Stimulated activated CD8-positive, alpha-beta memory T cell treated with anti-CD3 and anti-CD28 coated beads, Interleukin-4, amount 100 ng/mL, for 48 hours (primary cell): ENCODE data around the gene CHRM3.
"Not testable (repeated sequence)": the region's sequence is repeated elsewhere in the genome, so short reads cannot be mapped to it uniquely, and the experiment has no call there.

Experiments used
- DNase-seq: peaks from one replicate; pipeline ENCODE4 v3.0.0-alpha.2; 2020

Gene CHRM3

DNA sequence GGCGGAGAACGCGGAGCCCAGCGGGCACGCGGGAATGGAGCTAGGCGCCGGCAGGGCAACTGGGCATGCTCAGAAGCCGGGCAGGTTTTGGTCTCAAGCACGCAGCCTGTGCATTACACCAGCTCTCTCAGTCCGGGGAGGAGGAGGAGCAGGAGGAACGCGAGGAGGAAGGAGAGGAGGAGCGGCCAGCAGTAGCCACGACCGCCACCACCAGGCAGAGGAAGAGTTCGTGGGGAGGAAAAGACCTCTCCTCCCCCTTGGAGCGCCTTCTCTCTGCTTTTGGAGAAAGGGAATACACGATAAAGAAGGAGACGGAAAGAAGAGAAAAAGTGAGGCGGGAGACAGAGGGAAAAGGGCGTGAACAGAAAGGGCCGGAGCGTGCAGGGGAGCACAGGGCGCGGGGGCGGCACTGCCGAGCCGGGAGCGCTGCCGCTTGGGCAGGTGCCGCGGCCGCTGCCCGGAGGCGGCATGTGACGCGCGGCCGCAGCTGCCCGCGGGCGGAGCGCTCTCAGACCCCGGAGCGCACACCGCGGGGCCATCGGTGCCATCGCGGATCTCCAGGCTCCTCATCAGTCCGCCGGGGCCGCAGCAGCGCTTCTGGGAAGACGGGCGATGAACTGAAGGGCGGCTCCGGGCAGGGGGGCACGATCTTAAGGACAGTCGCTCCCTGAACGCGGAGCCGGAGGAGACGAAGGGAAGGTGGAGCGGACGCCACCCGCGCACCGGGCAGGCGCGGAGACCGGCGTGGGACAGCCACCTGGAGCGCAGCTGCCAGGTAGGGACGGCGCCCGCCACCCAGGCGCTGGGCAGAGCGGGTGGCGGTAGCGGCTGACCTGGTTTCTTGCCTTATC lies at the start of gene CHRM3:
Gene CHRM3 (plus strand): TSS at position 116 of the 851 bp plus-strand sequence. CDS start 520,884 bp downstream, outside the sequence.
- DNase-seq = peak; percentile 44

DNA sequence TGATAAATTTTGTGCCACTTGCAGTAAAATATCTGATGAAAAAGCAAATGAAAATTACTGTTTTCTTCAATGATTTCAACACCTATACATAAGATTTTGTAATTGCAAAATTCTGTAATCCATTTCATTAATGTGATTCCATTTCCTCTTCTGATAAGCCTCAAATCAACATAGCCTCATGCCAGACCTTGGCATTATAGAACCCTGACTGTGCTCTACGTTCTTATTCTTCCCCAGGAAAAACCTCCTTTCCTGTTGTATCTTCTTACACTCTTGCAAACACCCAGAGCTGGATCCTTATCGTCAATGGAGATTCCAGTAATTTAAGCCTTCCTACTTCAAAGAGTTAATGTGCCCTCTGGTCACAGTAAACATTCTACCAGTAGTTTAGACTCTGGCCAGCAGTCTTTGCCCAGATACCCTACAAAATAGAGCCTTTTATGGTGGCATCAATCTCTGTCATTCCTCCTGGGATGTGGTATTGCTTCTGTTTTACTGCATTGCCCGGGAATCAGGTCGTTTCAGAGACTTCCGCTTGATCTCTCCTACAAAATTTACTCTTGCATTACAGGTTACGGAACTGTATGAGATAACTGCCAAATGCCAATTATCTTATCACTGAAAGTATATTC lies 48.5 kb upstream of the CHRM3 start:
- DNase-seq = no peak

DNA sequence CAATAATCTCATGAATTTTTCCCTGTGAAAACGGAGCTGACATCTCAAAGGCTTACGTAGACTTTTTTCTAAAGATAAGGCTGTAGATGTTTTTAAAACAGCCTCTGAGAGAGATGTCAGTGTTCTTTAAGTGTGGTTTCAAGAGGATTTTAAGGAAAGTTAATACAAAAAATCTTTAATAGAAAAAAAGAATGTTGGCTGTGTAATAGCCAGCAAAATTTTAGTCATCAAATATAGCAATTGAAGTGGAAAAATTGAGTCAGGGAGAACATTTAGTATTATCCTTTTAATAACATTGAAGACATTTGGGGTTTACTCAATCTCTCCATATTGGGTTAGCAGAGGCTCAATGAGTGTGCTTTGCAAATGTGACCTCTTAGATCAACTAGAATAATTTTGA lies 38.6 kb upstream of the CHRM3 start:
- no peak for DNase-seq

DNA sequence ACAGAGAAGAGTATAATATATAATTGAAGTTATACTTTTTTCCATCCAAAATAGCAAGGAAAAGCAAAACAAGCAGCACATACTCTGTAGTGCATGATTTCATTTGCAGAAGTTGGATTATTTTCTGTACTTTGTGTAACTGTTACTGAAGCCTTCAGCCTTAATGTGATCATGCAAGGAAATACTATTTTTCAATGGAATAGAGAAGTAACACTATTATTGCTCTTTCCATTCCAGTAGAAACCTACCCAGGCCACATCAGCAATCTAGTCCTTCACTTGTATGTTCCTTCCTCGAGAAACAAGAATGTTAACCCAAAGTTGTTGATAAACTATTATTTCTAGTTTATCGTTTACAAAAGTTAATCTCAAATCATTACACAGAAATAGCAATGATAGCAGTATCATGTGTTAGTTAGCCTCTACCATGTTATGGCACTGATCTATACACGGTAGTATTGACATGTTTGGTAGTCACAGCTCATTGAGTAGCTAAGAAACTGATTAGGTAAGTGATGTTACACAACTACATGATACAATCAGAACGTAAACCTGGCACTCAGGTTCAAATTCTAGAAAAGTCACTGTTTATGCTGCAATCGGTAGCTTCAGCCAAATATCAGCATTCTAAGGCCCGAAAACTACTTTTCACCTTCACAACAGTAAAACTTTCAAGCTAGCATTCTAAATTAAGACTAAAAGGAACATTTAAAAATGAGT lies 37.6 kb upstream of the CHRM3 start:
- no peak for DNase-seq

DNA sequence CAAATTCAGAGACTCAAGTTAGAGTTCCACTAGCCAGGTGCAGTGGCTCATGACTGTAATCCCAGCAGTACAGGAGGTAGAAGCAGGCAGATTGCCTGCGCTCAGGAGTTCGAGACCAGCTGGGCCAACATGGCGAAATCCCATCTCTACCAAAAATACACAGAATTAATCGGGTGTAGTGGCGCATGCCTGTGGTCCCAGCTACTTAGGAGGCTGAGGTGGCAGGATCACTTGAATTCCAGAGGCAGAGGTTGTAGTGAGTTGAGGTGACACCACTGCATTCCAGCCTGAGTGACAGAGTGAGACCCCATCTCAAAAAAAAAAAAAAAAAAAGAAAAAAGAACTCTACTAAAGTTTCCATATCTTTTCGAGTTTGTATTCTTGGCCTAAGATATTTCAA lies 36.7 kb upstream of the CHRM3 start:
- no peak for DNase-seq

DNA sequence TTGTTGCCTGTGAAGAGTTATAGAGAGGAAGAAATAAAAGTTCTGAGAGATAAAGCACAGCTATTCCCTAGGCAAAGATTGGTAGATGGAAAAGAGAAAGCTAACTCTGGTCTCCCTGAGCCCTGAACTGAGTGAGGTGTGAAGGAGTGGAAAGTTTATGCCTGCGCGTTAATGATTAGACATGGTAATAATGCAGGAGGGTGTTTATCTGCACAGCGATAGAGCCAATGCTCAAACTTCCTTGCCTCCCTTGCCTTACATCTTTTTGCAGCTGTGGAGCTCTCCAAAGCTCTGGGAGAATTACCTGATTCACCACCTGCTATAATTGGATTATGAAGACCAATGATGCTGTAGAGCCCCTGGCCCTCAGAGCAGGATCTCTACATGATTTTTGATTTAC lies 32.8 kb upstream of the CHRM3 start:
- DNase-seq = no peak

DNA sequence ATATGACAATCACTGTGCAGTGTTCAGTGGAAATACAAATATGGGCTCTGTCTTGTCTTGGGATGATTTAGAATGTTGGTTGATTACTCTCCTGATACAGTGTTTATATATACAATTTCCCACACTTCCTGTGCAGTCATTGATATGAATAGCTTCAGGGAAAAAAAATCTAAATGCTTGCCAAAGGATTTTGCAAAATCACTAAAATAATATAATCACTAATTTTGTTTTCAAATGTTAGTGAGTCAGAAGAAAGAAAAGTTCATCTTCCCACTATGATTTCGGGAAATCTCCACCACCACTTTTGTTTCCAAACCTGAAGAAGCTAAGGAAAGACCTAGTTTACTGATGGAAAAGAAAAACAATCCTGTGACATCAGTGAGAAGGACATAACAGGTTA lies 32.1 kb upstream of the CHRM3 start:
- no peak for DNase-seq

DNA sequence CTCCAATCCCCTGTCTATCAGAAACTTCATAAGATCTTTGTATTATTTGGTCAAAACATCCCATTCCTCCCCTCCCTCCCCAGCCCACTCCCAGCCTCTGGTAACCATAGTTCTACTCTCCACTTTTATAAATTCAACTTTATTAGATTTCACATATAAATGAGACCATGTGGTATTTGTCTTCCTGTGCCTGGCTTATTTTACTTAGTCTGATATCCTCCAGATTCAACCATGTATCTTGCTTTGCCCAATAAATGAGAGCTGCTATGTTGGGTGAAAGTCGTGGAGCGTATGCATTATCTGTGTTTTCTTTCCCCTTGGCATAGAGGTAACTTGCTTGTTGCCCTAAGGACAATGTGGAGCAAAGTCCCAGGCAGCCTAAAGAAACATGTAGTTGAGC lies 28.5 kb upstream of the CHRM3 start:
- no peak for DNase-seq

DNA sequence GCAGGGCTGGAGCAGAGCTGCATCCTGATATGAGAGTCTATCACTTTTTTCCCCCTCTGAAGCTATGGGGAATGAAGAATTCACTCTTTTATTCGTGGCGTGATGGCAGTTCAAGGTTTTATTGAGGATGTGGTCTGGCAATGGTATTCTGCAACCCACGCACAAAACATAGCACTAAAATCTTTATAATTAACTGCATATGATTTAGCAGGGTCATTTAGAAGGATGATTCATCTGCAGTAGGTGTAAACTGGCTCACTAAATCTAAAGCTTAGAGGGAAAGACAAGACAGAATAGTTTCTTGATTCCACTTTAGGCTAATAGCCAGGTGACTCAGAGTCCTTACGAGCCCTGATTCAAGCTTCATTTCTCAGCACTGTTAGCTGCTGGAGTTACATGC lies 25.0 kb upstream of the CHRM3 start:
- no peak for DNase-seq

DNA sequence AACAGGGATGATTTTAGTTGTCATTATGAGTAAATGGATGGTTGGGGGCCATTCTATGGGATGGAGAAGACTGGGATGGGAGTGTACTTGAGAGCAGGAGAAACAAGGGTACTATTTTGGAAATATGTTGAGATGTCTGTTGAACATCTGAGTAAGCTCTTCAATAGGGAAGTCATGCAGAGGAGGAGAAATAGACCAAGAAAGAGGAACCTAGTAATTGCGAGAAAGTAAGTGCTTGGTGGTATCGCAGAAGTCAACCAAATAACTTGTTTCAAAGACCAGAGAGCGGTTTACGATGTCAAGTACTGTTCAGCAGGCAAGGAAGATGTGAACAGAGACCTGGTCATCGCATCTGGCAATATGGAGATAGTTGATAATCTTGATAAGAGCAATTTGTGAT lies 22.4 kb upstream of the CHRM3 start:
- DNase-seq = no peak

DNA sequence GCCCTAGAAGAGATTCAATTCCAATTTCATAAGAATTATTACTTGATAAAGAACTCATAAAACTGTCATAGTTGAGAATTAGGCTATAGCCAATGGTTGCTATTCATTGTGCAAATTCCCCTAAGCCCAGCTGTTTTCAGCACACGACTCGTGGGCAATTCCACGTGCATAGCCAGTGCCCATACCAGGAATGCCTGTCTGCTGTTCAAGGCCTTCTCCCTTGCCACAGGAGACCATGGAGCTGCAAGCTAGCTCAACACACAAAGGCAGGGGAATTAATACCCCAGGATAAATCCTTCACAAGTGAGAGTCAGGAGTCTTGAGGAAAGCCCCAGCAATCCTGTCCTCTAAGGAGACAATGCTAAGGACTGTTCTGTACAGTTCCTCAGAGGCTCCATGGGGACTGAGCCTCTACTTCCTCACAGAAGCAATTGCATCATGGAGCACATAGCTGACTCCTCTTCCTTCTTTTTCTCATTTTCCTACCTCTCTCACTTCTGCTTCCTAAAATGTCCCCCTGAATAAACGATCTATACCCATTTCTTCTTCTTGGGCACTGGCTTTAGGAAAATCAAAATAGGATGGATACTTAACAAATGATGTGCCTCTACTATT lies 19.1 kb upstream of the CHRM3 start:
- DNase-seq = no peak

DNA sequence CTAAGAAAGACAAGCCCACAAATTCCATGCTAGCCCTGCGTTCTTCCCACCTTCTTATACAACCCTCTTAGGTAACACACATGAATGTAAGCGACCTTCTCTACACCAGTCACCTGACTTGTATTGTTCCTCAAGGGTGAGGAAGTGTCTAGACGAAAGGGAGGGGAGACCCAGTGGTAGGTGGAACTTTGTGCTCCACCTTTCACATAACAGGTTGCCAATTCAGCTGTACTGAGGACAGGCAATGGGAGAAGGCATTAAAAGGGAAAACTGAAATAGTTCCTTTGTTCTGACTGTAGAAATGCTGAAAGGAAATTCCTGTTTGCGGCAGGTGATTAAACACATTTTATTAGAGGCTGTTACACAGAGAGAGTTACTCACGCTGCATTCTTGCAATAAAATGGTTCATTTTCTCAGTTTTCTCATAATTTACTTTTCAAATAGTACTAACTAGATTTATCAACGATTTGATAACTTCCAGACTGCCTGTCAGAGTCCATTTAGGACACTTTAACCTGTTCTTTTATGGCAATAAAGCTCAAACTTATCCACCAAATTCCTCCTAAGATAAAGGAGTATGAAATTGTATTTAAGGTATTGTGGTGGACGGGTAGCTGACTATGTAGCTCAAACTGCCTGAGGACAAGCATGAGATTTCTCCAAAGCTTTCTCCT lies 17.8 kb upstream of the CHRM3 start:
- no peak for DNase-seq

DNA sequence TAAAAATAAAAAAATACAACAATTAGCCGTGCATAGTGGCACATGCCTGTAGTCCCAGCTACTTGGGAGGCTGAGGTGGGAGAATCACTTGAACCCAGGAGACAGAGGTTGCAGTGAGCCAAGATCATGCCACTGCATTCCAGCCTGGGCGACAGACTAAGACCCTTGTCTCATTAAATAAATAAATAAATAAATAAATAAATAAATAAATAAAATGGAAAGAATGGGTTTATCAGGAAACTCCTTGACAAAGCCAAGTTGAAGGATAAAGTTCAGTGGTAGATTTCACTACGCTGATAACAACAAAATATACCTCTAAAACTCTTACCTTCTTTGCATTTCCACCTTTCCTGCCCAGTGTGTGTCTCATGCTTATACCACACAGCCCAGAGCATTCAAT lies 15.5 kb upstream of the CHRM3 start:
- not testable (repeated sequence) for DNase-seq

DNA sequence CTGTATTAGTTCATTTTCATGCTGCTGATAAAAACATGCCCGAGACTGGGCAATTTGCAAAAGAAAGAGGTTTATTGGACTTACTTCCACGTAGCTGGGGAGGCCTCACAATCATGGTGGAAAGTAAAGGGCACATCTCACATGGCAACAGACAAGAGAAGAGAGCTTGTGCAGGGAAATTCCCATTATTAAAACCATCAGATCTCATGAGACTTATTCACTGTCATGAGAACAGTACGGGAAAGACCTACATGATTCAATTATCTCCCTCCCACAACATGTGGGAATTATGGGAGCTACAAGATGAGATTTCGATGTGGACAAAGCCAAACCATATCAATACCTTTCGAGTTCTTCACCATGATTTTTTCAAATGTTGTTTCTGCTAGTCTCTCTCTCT lies 3.7 kb upstream of the CHRM3 start:
- DNase-seq = no peak

DNA sequence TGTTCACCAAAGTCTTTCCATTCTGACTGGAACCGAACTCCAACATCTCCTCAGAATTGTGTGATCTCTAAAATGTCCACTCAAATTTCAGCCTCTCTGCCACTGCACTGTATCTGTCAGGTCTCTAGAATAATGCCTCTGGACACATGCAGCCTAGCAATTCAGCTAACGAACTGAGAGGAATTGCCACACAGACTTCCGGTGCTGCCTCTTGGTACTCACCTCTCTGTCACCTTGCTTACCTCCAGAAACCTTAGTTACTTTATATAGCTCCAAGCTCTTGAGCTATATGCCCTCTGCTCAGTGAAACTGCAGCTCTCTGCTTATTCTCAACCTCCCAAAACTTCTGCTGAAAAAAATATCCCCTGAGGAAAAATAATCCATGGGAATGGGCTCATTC lies 2.7 kb upstream of the CHRM3 start:
- DNase-seq = no peak

DNA sequence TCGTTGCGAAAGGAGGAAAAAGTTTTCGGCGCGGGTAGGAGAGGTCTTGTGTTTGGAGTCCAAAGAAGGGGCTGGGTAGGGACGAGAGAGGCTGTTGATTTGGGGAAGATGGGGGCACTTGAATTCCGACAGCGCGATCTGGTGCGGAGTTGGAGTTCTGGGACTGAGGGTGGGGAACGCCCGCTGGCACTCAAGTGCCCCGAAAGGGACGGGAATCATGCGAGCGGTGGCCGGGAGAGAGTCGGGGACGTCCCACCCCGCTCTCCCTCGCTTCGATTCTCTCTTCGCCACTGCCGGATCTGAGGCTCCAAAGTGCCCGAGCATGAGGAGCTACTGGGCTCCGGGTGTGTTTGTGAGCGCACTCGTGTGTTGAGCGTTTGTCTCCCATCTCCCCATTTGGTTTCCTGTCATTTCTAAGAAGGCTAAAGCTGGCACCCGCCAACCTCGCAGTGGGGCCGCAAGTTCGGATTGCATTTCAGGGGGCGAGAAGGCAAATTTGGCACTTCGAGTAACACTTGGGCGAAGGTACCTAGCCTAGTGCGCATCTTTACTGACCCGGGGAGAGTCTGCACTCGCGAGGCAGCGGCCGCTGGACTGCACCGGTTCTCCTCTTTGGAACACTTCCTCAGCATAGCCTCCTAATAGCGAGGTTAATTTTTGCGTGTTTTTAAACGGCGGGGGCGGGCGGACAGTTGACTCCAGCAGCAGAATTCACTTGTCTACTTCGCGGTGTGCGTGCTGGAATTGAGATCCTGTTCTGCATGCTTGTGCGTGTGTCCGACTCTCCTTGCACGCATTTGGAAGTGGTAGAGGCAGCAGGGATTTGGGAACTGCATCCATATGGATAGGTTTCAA lies 1.2 kb downstream of the CHRM3 start:
- peak; percentile 24 for DNase-seq

DNA sequence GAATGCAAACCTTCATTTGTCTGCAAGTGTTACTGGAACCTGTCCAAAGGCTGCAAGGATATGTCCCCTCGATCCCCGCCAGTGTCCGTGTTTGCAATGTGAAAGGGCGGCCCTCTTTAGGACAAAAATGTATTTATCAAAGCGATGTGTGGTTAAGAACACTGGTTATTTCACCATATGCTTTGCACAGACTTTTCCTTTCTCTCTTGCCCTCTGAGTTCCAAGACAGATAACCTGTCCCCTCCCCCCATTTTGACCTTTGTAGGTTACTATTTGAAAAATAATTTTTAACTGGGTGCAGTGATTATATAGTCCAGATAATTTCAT lies 1.8 kb downstream of the CHRM3 start:
- no peak for DNase-seq

DNA sequence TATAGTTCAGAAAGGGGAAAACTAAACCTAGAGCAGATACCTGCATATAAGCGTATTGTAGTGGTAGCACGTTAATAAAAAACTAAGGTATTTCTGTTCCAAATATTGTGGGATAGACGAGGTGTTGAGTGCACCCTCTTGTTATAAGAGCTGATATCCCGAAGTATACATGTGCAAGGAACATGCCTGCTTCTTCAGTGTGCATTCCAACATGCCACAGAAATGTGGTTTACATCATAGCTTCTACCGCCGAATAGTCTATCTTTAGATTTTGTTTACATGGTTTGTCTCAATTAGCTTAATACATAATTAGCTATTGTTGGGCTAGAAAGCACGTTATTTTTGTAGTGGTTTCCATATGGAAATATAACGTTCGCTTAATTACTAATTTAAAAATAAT lies 2.2 kb downstream of the CHRM3 start:
- no peak for DNase-seq

DNA sequence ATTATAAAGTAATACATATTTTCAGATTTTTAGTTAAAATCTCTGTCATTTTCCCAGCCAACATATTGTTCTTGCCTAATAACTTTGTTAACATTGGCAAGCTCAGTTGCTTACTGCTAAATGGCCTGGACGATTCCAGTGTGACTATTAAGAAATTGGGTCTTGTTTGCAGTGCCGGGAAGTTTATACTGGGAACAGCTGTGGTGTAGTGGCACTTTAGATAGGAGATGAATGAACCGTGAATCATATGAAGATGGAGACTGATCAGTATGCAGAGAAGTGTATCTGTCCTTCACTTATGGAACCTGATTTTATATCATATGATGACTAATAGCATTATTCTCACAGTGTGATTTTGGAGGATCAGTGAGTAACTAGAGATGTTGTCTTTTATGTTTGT lies 3.3 kb downstream of the CHRM3 start:
- DNase-seq = no peak

DNA sequence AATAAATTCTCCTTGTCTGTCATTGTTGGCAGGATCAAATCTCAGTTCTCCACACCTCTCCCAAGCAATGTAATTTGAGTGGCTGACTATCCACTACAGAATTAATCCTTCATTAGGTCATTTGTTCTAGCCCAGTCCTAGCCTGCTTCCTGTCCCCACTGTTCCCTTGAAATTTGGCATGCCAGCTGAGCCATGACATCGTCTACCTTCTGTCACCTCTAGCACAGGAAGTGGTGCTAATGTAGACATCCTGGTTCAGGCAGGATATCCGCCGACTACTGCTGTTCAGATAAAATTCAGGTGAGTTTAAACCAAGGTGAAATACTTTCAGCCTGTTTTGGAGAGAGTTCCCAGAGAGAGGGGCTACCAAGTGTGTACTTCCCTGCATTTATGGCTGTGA lies 5.9 kb downstream of the CHRM3 start:
- DNase-seq = no peak

DNA sequence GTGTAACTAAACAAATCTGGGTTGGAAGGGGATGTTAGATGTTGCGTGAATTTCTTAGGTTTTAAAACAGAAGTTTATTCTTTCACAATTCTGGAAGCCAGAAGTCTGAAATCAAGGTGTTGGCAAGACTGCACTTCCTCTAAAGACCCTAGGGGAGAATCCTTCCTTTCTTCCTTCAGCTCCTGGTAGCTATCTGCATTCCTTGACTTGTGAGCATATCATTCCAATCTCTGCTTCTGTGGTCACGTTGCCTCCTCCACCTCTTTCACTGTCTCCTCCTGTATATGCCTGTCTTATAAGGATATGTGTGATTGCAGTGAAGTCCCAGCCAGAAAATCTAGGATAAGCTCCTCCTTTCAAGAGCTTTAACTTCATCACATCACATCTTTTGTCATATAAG lies 7.7 kb downstream of the CHRM3 start:
- DNase-seq = no peak

DNA sequence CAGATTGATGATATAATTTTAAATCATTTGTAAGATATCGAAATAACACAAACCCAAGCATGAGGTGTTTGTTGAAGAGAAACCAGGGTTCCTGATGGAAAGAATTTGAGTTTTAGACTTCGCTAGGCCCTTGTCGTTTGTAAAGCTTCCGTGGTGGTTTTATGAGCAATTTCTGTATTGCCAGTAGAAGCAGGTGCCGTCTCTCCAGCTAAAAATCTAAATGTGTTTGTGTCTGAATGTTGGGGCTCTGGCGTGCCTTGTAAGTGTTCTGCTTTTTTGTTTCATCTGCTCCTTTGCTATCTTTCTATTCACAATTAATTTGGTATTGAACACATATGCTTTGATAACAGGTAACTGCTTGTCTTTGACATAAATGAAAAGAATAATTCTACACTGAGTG lies 27.5 kb downstream of the CHRM3 start:
- no peak for DNase-seq
